Measurements from ENCODE around the gene ABCC4.

DNA sequence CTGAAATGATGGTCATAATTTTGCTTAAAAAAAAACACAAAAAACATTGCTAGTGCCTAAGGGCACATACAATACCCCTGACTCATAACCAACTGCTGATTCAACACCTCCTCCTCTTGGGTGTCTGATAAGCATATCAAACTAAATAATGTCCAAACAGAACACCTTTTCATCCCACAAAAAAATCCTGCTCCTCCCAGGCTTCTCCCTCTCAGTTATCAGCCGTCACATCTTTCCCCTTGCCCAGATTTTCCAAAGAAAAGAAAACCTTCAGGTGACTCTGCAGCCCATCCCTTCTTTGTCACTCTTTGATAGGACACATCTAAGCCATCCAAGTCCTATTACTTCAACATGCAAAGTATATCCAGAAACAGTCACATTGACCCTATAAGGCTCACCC, 46.9 kb downstream of the ABCC4 start:
- TF ChIP-seq, protein P1, sequence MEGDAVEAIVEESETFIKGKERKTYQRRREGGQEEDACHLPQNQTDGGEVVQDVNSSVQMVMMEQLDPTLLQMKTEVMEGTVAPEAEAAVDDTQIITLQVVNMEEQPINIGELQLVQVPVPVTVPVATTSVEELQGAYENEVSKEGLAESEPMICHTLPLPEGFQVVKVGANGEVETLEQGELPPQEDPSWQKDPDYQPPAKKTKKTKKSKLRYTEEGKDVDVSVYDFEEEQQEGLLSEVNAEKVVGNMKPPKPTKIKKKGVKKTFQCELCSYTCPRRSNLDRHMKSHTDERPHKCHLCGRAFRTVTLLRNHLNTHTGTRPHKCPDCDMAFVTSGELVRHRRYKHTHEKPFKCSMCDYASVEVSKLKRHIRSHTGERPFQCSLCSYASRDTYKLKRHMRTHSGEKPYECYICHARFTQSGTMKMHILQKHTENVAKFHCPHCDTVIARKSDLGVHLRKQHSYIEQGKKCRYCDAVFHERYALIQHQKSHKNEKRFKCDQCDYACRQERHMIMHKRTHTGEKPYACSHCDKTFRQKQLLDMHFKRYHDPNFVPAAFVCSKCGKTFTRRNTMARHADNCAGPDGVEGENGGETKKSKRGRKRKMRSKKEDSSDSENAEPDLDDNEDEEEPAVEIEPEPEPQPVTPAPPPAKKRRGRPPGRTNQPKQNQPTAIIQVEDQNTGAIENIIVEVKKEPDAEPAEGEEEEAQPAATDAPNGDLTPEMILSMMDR (conservative IDR thresholded peaks at IDR 0.05): no peak
- TF ChIP-seq EZH2 (IDR thresholded peaks at IDR 0.05; ENCODE audit: low read depth): no peak

All from PC-9 (cell line).